GM18909 (cell line): ENCODE results near the gene LAMA3.

Source experiments
- ATAC-seq: cut with Tn5 transposase; IDR thresholded peaks from one replicate; pipeline ENCODE4 v1.9.1; 2021; ENCODE audit warnings: mild to moderate bottlenecking; ENCODE audit not compliant: unreplicated experiment, poor library complexity

Gene LAMA3

DNA sequence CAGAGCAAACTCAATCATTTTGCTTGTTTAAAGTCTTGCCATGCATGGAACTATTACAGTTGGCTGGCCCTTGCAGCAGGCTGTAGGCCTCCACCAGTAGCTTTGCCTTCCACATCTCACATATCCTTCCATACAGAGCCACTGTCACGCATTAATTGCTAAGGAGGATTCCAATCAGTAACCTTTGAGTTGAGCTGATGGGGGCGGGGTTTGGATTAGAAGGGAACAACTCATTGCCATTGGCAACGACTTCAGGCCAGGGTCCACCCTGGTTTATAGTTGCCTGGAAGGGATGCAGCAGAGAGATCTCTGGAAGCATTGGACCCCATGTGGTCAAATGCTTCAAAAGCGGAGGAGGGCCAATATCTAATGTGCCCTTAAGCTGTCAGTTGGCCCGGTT is 262.0 kb downstream of the LAMA3 start:
- ATAC-seq, result no peak

DNA sequence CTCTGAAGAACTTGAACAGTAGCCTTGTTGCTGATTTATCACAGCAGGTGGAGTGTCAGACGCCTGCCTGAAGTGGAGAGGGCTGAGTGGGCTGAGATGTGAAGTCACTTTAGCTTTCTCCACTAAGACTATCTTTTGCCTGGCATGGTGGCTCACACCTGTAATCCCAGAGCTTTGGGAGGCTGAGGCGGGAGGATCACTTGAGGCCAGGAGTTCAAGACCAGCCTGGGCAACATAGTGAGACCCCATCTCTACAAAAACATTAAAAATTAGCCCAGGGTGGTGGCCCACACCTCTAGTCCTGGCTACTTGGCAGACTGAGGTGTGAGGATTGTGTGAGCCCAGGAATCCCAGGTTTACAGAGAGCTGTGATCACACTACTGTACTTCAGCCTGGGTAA is 264.7 kb downstream of the LAMA3 start:
- ATAC-seq, result no peak

DNA sequence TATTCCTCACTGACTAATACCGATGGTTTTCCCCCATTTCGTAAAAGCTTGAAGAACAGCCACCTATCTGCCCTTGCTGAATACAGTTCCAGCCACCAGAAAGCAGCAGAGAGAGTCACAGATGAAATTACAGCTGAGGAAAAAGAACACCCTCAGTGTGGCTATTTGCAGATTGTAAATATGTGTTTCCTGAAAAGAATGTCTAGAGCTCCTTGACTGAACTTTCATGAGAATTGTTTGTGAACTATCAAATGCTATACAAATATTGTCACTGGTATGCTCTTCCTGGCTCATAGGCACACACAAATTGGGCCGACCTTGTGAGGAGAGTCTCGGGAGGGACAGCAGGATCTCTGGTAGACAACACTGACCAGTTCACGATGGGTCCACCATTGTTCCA is 267.2 kb downstream of the LAMA3 start:
- no peak for ATAC-seq

DNA sequence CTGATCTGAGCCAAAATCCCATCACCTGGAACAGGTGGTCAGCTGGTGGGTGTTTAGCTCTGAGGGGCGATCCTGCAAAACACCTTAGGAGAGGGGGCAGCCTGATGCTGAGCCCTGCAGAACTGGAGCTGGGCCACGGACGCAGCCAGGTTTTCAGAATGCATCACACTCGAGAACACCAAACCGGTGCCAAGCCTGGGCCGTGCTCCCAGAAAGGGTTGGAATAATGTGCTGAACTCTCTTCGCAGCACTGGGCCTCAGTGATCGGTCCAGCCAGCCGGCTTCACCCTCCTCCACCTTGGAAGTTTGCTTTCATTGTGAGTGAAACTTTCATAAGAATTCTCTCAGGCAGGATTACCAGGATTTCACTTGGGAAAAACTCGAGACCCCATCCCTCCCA is 268.8 kb downstream of the LAMA3 start:
- no peak for ATAC-seq

DNA sequence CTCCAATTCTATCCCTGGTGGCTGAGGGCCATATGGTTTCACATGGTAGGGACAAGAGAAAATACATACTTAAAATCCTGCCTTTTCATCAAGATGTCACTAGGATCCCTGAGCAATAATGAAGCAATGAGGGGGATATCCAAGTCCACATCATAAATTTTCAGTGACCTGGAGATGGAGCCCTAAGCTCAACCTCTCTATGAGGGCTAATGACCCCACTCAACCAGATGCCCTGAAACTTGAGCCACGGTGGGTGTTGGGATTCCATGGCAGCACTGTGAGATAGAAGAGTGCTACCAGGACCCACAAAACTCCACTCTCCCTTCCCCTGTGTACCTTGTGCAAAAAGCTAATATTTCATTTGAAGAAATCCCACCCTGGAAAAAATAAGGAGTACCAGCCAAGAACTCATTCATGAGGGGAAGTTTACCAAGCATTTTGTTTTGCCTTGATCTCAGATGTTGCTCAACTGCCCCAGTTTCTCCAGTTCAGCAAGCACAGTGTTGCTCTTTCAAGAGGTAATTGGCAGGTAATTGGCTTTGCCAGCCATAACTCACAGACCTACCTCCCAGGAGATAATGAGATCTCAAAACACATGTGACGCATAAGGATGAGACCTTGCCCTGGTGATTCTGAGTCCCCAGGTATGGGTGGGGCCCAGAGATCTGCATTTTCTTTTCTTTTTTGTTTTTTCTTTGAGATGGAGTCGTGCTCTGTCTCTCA is 274.4 kb downstream of the LAMA3 start:
- no peak for ATAC-seq

DNA sequence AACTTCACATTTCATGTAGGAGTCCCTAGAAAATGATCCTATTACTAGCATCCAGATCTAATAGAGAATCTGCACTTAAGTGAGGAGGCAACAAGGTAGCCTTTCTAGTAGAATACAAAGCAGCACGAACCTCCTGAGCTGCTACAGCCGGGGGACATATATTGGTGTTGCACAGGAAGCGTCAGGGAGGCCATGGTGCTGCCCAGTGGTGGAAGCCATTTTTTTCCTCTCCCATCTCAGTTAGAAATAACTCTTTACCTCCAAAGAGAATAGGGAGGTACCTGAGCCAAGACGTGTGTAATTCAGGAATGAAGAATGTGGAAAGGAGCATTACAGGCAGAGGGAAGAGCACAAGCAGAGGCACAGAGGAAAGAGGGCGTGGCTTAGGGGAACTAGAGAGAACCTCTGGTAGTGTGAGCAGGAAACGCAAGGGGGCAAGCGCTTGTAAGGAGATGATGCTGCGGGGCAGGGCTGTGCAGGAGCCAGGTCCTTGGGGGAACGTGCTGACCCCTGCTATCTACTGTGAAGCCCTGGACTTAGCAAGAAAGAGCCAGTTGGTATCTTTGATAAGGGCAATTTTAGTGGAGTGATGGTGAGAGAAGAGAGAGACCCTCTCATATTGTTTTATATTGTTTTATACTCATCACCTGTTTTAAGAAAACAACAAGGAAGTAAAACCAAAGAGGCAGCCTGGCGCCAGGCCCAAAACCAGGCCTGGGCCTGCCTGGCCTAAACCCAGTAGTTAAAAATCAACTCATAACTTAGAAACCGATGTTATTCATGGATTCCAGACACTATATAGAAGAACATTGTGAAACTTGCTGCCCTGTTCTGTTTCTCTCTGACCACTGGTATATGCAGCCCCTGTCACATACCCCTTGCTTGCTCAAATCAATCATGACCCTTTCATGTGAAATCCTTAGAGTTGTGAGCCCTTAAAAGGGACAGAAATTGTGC is 275.3 kb downstream of the LAMA3 start:
- ATAC-seq, result no peak

- no peak for ATAC-seq
Measured at GRCh38 chr18:23966909-23967308, 277.7 kb downstream of the LAMA3 start.

- ATAC-seq, result peak; percentile 78
Measured at GRCh38 chr18:23967321-23968089, 278.3 kb downstream of the LAMA3 start.

- ATAC-seq, result no peak
Measured at GRCh38 chr18:23968638-23969604, 279.7 kb downstream of the LAMA3 start.

- no peak for ATAC-seq
Measured at GRCh38 chr18:23969664-23970063, 280.4 kb downstream of the LAMA3 start.

- peak; percentile 39 for ATAC-seq
Measured at GRCh38 chr18:23970161-23971096, 281.2 kb downstream of the LAMA3 start.

- ATAC-seq, result no peak
Measured at GRCh38 chr18:23971097-23971440, 281.8 kb downstream of the LAMA3 start.

- ATAC-seq, result no peak
Measured at GRCh38 chr18:23971666-23972230, 282.5 kb downstream of the LAMA3 start.

DNA sequence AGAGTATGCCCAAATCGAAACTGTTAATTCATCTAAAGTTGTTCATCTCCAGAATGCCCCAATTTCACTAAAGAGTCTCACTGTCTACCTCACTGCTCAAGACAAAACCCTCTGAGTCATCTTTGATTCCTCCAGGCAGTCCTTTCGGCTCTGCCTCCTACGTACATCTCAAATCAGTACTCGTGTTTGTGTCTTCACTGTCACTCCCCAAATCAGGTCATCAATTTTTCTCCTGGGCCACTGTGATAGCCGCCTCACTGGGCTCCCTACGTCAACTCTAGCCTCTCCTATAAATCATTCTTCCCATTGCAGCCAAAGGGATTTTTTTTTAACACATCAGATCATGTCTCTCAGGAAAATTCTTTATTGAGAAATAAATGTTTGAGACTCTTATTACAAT is 283.2 kb downstream of the LAMA3 start:
- ATAC-seq, result no peak

GRCh38 chr18:23977103-23977502 is 287.9 kb downstream of the LAMA3 start:
- ATAC-seq, result no peak

DNA sequence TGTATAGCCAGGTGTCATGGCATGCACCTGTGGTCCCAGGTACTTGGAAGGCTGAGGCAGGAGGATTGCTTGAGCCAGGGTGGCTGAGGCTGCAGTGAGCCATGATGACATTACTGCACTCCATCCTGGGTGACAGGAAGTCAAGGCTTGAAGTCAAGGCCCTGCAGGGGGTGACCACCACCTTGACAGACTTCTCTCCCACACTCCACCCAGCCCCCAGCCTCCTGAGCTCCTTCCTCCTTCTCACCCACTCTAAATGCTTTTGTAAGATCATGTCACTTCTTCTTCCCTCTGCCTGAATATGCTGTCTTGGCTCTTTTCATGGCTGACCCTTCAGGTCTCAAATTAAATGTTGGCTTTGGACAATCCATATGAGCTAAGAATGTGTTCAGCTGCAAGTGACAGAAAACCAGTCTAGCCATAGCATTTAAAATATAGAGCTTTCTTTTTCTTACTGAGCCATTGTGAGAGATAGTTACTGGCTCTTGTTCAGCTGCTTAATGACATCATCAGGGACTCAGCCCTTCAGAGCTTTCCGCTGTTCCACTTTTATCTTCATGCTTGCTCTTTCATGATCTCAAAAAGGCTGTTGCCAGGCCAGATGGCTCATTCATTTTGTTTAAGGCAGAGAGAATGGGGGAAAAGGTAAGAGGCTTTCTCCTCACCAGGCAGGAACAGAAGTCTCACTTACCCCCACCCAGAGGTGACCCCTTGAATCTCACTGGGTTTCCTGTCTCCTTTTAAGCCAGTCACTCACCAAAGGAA is 288.6 kb downstream of the LAMA3 start:
- ATAC-seq, result no peak

DNA sequence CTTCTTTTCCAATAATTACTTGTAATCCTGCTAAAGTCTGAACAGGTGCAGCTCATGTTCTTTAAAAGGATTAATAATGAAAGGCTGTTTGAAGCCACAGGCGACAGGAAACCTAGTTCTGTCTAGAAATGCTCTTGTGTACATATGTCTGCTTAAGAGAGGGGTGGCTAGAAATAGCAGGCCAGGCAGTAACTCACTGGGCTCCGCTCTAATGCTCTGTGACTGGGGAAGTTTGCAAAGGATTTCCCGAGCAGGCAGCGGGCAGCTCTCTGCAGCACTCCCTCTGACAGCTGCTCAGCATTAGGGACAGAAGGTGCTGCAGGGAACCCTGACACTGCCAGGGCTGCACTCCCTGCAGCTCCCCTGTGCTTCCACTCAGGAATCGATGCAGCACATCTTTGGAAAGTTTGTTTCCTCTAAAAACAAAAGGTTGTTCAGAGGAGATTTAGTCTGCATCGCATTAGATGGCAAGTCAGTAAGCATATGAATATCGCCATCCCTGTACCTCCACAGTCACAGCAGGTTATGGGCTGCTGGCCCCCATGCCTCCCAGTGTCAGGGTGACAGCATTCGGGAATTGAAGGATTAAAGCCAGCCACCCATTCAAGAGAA is 292.2 kb downstream of the LAMA3 start:
- peak; percentile 82 for ATAC-seq
